Loucy (cell line): ENCODE data around the gene PDE4D.

Source experiments
- EZH2phosphoT487 ChIP-seq: fragments of 200-600 bp; IDR thresholded peaks from 2 replicates; pipeline ENCODE4 v1.6.1; 2018; ENCODE audit warnings: antibody characterized with exemption, mild to moderate bottlenecking, moderate library complexity, borderline replicate concordance
- TF ChIP-seq, protein P1 (sequence below): fragments of 200-600 bp; sonication (generic); conservative IDR thresholded peaks from 2 replicates; pipeline ENCODE4 v1.5.1; 2014; ENCODE audit warnings: mild to moderate bottlenecking, antibody characterized with exemption, low read length

DNA sequence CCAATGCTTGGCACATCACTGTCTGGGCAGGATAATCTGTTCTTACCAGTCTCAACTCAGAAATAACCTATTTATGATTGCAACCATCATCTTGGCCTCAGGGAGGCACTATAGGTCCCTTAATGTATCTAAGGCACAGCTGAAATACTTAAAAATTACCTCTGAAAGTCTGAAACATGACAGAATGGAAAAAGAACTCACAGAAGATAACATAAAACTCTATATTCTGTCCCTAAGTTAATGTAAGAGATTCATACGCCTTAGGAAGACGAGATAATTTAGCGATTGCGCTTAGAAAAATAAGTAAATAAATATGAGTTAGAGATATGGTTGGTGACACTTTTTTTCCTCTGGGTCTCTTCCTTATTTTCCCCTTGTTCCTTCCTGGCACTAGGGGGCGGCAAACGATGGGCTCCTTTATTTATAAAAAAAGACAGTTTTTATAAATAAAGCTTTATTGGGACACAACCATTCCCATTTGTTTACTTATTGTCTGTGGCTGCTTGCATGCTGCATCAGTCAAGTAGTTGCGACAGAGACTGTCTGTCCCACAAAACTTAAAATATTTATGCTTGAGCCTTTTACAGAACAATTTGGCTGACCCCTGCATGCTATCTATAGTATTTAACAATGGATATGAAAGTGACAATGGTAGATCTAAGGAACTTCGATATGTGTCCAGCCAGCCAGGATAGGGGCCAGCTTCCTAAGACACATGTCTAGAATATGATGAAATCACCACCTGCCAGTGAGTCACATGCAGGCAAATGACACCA is 79.6 kb downstream of the PDE4D start:
- TF ChIP-seq, protein P1, sequence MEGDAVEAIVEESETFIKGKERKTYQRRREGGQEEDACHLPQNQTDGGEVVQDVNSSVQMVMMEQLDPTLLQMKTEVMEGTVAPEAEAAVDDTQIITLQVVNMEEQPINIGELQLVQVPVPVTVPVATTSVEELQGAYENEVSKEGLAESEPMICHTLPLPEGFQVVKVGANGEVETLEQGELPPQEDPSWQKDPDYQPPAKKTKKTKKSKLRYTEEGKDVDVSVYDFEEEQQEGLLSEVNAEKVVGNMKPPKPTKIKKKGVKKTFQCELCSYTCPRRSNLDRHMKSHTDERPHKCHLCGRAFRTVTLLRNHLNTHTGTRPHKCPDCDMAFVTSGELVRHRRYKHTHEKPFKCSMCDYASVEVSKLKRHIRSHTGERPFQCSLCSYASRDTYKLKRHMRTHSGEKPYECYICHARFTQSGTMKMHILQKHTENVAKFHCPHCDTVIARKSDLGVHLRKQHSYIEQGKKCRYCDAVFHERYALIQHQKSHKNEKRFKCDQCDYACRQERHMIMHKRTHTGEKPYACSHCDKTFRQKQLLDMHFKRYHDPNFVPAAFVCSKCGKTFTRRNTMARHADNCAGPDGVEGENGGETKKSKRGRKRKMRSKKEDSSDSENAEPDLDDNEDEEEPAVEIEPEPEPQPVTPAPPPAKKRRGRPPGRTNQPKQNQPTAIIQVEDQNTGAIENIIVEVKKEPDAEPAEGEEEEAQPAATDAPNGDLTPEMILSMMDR = peak; percentile 89
- no peak for TF ChIP-seq EZH2phosphoT487
